SK-N-SH (cell line): ENCODE measurements around the gene PLEKHA4. TPM values are rescaled to one million over a fixed set of nuclear protein-coding genes. Genes with fewer than 3 reads are reported as not detected.
A peak's percentile ranks its signal among the peaks of the same experiment; 100 is the strongest.

Experiments
- CTCF ChIA-PET: fragments of 300-600, 350-600 bp; formaldehyde crosslinking; extraction: SDS; loops from one replicate; lab custom pipeline; 2021; lab: Yijun Ruan, JAX
- POLR2A ChIA-PET: fragments of 350-600 bp; sonication (Branson Sonifier 250); formaldehyde crosslinking; extraction: SDS; loops from one replicate; lab custom pipeline; 2020; ENCODE audit warnings: antibody characterized with exemption, inconsistent platforms; lab: Yijun Ruan, JAX
- DNase-seq: peaks from one replicate; pipeline ENCODE4 v3.0.0; 2012
- H2AFZ ChIP-seq: fragments of 200-600 bp; sonication (generic); 2 replicates; pipeline ENCODE4 v1.8.1; 2016; ENCODE audit warnings: antibody characterized with exemption, mild to moderate bottlenecking, low read depth
- H3F3A ChIP-seq: fragments of 200-600 bp; sonication (generic); replicated peaks from 2 replicates; pipeline ENCODE3; 2016; ENCODE audit warnings: antibody characterized with exemption, mild to moderate bottlenecking; ENCODE audit not compliant: insufficient read depth
- H3K27ac ChIP-seq, 2 experiments: fragments of 200-500 bp in 1 of 2; fragments of 200-600 bp in 1 of 2; sonication (Bioruptor generic) in 1 of 2; sonication (generic), shearing (Covaris generic) in 1 of 2; 2 replicates each; pipeline versions ENCODE4 v1.5.1 to v1.6.1; 2014 to 2016; ENCODE audit warnings: low read depth in 2 of 2, inconsistent platforms in 1 of 2, low read length in 1 of 2, mild to moderate bottlenecking in 1 of 2, mixed read lengths in 1 of 2
- H3K27me3 ChIP-seq: fragments of 200-600 bp; sonication (generic), shearing (Covaris generic); 2 replicates; pipeline ENCODE4 v1.6.1; 2016; ENCODE audit warnings: mixed run types; ENCODE audit not compliant: insufficient read depth
- H3K36me3 ChIP-seq, 2 experiments: fragments of 200-500 bp in 1 of 2; fragments of 200-600 bp in 1 of 2; sonication (Bioruptor generic) in 1 of 2; sonication (generic) in 1 of 2; replicated peaks in 1 of 2; 2 replicates each; pipeline versions ENCODE3 to v1.5.1; 2014 to 2016; ENCODE audit warnings: low read length in 1 of 2, mild to moderate bottlenecking in 1 of 2; ENCODE audit not compliant: insufficient read depth in 2 of 2, control insufficient read depth in 1 of 2
- H3K4me1 ChIP-seq, 2 experiments: fragments of 200-500 bp in 1 of 2; fragments of 200-600 bp in 1 of 2; sonication (Bioruptor generic) in 1 of 2; sonication (generic), shearing (Covaris generic) in 1 of 2; 2 replicates each; pipeline versions ENCODE4 v1.5.1 to v1.6.1; 2014 to 2016; ENCODE audit warnings: low read depth in 1 of 2, low read length in 1 of 2, mixed run types in 1 of 2; ENCODE audit not compliant: insufficient read depth in 2 of 2, control insufficient read depth in 1 of 2
- H3K4me2 ChIP-seq: fragments of 200-600 bp; sonication (generic), shearing (Covaris generic); 2 replicates; pipeline ENCODE4 v1.6.1; 2017; ENCODE audit warnings: mixed run types
- H3K4me3 ChIP-seq, 2 experiments: fragments of 200-500 bp in 1 of 2; fragments of 200-600 bp in 1 of 2; sonication (Bioruptor generic) in 1 of 2; sonication (generic), shearing (Covaris generic) in 1 of 2; 2 replicates each; pipeline versions ENCODE4 v1.5.1 to v1.8.1; 2014 to 2016; ENCODE audit warnings: low read depth in 2 of 2, inconsistent platforms in 1 of 2, low read length in 1 of 2, mild to moderate bottlenecking in 1 of 2, mixed read lengths in 1 of 2, moderate library complexity in 1 of 2
- H3K79me2 ChIP-seq: fragments of 200-600 bp; sonication (generic); 2 replicates; pipeline ENCODE4 v1.8.1; 2017; ENCODE audit warnings: mild to moderate bottlenecking; ENCODE audit not compliant: insufficient read depth
- H3K9ac ChIP-seq: fragments of 200-600 bp; sonication (generic); 2 replicates; pipeline ENCODE4 v1.6.1; 2017; ENCODE audit warnings: mixed run types
- H3K9me2 ChIP-seq: fragments of 200-600 bp; sonication (generic); 2 replicates; pipeline ENCODE4 v1.6.1; 2017; ENCODE audit warnings: mixed run types
- H3K9me3 ChIP-seq: fragments of 200-600 bp; sonication (generic); 2 replicates; pipeline ENCODE4 v1.6.1; 2017; ENCODE audit warnings: mixed run types, mild to moderate bottlenecking, moderate library complexity
- H4K20me1 ChIP-seq: fragments of 200-600 bp; sonication (generic); 2 replicates; pipeline ENCODE4 v1.6.1; 2017; ENCODE audit warnings: mild to moderate bottlenecking, mixed run types; ENCODE audit not compliant: insufficient read depth
- CTCF ChIP-seq: fragments of 200-600 bp; sonication (generic); IDR thresholded peaks from 2 replicates; pipeline ENCODE4 v1.6.1; 2017; ENCODE audit warnings: antibody characterized with exemption, mild to moderate bottlenecking, moderate library complexity
- EZH2phosphoT487 ChIP-seq: fragments of 200-600 bp; sonication (generic); IDR thresholded peaks from 2 replicates; pipeline ENCODE4 v1.6.1; 2017; ENCODE audit warnings: low read depth, mixed run types, mild to moderate bottlenecking, antibody characterized with exemption, moderate library complexity, borderline replicate concordance
- FOXJ3 ChIP-seq: sonication (generic); formaldehyde crosslinking; IDR thresholded peaks from 2 replicates; pipeline ENCODE4 v1.5.1; 2020; ENCODE audit warnings: mild to moderate bottlenecking, missing genetic modification reagents
- MEF2A ChIP-seq: IDR thresholded peaks from 2 replicates; pipeline ENCODE4 v1.4.0; 2012; ENCODE audit warnings: low read depth, borderline replicate concordance
- RXRA ChIP-seq: IDR thresholded peaks from 2 replicates; pipeline ENCODE4 v1.4.0; 2012; ENCODE audit warnings: low read depth, mild to moderate bottlenecking, borderline replicate concordance
- TEAD4 ChIP-seq: IDR thresholded peaks from 2 replicates; pipeline ENCODE4 v1.4.0; 2012; ENCODE audit warnings: mild to moderate bottlenecking, borderline replicate concordance; ENCODE audit not compliant: insufficient read depth
- USF1 ChIP-seq: IDR thresholded peaks from 2 replicates; pipeline ENCODE4 v1.4.0; 2012; ENCODE audit warnings: low read depth, borderline replicate concordance
- ZBTB33 ChIP-seq: IDR thresholded peaks from 2 replicates; pipeline ENCODE4 v1.4.0; 2012; ENCODE audit warnings: low read depth, borderline replicate concordance
- WGBS: methylation state at CpG from one replicate; pipeline ENCODE4 v1.1.6; 2017; ENCODE audit warnings: low lambda C conversion rate; 5-methylcytosine and 5-hydroxymethylcytosine counted together
- polyA plus RNA-seq, 3 experiments: library from polyadenylated mRNA; depleted of rRNA; stranded (reverse); fragments of >200 nt; gene quantifications; 2 replicates each; pipeline ENCODE4 v1.2.3, GENCODE V29; 2012

PLEKHA4 gene
- polyA plus RNA-seq, 1 of the 3 experiments (the other 2 are of a cell fraction), result 5.6 TPM

- TF ChIP-seq TEAD4 (no peak), ZBTB33 (no peak), EZH2phosphoT487 (no peak), FOXJ3 (CRISPR knock-in tag) (no peak)
Measured at GRCh38 chr19:48830088-48830487, 38.3 kb downstream of the PLEKHA4 start (continued).

GRCh38 chr19:48826606-48827020 is 41.8 kb downstream of the PLEKHA4 start:
- H3K27me3 ChIP-seq, result no peaks in the 10 kb centered on the region
- H3K4me1 ChIP-seq, result no peaks in the 10 kb centered on the region
- POLR2A ChIA-PET, result interaction anchor here (0.6 kb wide), 1 partner anchor 200 kb away, joined by 5 read pairs; no protein-coding TSS in a partner anchor
- no peaks in the 10 kb centered on the region for H3K9me2 ChIP-seq
- CTCF ChIA-PET, result interaction anchor here (0.9 to 9.6 kb wide), 5 partner anchors 10 to 38 kb away, joined by 3 to 47 read pairs (median 9); partner anchors contain the start of gene HSD17B14
- no peaks in the 10 kb centered on the region for H3K79me2 ChIP-seq
- H3F3A ChIP-seq, result no peaks in the 10 kb centered on the region
- H3K9ac ChIP-seq, result no peak overlapping the region
- H4K20me1 ChIP-seq, result no peaks in the 10 kb centered on the region
- H3K9me3 ChIP-seq, result no peaks in the 10 kb centered on the region
- no peak for DNase-seq
- 85% methylated on average over 8 of the region's 8 CpGs for WGBS
- TF ChIP-seq MEF2A, result no peak
- 0 out of 2 replicates have a peak, but pooled peaks have one; percentile 24 for TF ChIP-seq CTCF
- TF ChIP-seq RXRA, result no peak
- no peak for TF ChIP-seq USF1
- no peak for TF ChIP-seq FOXJ3 (CRISPR knock-in tag)
- no peak for TF ChIP-seq EZH2phosphoT487
- no peak for TF ChIP-seq ZBTB33
- H3K36me3 ChIP-seq, result no peaks in the 10 kb centered on the region
- H3K4me2 ChIP-seq, result no peak overlapping the region
- no peak overlapping the region for H3K27ac ChIP-seq
- no peak overlapping the region for H3K4me3 ChIP-seq
- no peak overlapping the region for H2AFZ ChIP-seq
